GM19324 (cell line): Measurements from ENCODE around the gene STX16.

Source experiments
- ATAC-seq: cut with Tn5 transposase; IDR thresholded peaks from one replicate; pipeline ENCODE4 v1.9.1; 2021; ENCODE audit warnings: mild to moderate bottlenecking, moderate library complexity; ENCODE audit not compliant: unreplicated experiment, low FRiP score

Gene STX16, protein sequence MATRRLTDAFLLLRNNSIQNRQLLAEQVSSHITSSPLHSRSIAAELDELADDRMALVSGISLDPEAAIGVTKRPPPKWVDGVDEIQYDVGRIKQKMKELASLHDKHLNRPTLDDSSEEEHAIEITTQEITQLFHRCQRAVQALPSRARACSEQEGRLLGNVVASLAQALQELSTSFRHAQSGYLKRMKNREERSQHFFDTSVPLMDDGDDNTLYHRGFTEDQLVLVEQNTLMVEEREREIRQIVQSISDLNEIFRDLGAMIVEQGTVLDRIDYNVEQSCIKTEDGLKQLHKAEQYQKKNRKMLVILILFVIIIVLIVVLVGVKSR

DNA sequence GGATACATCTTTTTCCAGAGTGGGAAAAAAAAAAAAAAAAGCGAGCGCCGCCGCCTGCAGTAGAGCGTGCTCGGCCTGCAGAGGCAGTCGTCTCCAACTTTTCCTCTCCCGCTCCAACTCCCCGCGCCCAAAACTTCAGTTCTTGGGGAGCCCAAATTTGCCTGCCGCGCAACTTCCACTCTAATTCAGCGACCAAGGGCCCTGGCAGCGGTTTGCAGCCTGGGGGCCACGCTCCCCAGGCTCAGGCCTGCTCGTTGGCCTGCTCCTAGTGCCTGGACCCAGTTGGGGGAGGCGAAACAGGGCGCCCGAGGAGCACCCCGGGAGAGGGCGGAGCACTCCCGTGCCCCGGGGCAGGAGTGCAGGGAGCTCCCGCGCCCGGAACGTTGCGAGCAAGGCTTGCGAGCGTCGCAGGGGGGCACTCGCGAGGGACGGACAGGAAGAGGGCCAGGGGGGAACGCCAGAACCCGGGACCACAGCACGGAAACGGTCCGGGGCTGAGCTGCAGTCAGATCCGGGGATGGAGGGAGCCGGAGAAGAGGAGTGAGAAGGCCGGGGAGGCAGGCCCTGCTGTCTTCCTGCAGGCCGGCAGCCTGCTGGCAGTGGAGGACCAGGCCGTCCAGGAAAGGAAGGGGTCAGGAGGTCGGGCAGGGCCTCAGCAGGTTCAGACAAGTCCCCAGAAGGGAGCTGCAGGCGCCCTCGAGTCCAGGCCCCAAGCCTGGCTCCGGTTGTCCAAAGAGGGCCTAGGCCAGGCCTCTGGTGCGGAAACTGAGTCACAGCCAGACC, at the start of gene STX16:
Gene STX16 (plus strand): TSS at position 508 of the 783 bp plus-strand sequence. CDS start 724 bp downstream, outside the sequence.
- peak; percentile 72 for ATAC-seq

- ATAC-seq: no peak
These were observed 49.0 kb upstream of the STX16 start for GRCh38 chr20:58602124-58602523.

- ATAC-seq: no peak
These were observed 47.4 kb upstream of the STX16 start for GRCh38 chr20:58603721-58604120.

DNA sequence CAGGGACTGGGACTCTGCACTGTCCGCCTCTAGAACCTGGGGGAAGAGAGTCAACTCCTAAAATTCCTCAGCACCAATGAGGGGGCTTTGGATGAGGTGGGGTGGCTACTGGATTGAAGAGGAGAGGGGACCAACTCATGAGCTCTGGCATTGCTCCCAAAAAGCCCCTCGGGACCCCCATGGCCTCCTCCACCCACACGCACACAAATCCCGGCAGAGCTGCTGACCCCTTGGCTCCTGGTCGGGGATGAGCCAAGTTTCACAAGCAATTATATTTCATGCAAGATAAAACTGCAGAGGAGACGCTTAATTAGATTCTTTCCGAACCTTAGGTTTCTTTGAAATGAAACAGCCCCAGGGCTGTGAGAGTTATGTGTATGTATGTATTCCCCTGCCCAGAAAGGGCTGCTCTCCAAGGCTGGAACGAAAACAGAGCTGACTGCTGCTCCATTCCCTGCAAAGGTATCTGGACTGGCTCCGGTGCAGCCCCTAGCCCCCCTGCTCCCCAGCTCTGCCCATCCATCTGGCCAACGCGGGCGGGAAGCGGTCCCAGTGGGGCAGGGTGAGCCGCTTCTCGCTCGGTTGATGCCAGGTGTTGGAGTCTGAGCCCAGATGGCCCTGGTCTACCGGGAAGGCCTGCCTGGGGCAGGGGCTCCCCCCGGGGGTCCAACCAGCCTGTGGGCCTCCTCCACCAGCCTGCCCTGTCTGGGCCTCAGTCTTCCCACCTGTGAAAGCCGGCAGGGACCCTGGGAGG, 46.8 kb upstream of the STX16 start:
- no peak for ATAC-seq

GRCh38 chr20:58605292-58606065, 45.6 kb upstream of the STX16 start:
- no peak for ATAC-seq

GRCh38 chr20:58606184-58606583, 44.9 kb upstream of the STX16 start:
- ATAC-seq: no peak

- ATAC-seq: no peak
These were observed 42.8 kb upstream of the STX16 start for GRCh38 chr20:58608096-58608840.

DNA sequence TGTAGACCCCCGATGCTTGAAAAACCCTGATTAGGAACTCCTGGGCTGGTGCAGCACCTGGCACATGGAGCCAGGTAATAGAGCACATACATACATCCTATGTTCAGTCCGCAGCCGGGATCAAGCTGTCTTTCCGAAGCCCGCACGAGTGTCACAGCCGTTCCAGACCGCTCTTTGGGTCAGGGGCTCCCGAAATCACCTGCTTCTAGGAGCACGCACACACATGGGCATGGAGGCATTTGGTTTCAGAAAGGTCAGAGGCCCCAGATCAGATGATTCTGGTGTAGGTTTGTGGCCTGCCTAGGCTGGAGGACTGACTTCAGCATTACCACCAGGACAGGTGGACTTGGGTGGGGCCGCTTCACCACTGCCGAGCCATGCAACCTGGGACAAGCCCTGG, 42.1 kb upstream of the STX16 start:
- no peak for ATAC-seq

GRCh38 chr20:58610071-58610800, 40.8 kb upstream of the STX16 start:
- no peak for ATAC-seq

DNA sequence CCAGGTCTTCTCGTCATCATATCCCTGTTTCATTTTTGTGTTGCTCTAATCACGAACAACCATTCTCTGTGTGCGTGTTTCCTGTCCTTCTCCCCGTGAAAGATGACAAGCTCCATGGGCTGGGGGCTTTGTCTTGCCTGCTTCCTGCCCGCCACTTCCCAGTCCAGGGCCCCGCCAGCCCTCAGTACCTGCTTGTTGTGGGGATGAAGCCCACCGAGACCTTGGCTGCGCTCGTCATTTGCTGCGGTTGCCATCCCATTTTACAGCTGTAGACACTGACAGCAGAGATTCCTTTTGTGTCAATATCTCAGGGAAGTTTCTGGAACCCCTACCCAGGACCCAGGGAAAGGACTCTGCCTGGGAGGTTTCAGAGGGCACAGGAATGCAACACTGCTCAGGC, 40.3 kb upstream of the STX16 start:
- ATAC-seq: no peak

- ATAC-seq: no peak
These were observed 39.6 kb upstream of the STX16 start for GRCh38 chr20:58611236-58612030.

DNA sequence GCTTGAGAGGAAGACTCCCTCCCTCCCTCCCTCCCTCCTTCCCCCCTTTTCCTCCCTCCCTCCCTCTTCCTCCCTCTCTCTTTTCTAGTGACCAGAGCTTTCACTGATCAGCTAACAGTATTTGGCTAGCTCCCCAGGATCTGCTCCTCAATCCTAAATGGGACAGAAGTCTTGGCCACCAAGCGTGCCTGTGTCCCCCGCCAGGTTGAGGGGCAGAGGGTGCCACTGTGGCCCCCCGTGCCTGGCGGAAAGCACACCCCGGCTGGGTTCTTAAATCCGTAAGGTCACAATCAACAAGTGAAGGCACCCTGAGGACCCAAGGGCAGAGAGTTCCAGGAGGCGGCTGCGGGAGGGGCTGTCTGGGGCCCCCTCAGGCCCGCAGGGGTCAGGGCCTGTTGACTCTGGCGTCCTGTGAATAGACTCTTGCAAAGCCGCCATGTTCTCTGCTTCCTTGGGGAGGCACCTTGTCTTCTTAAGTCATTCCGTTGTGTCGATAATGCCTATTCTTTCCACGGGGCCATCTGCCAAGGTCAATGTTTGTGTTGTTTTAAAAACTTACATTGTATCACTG, 38.9 kb upstream of the STX16 start:
- no peak for ATAC-seq

GRCh38 chr20:58613061-58613854, 37.8 kb upstream of the STX16 start:
- ATAC-seq: no peak

- ATAC-seq: no peak
These were observed 36.7 kb upstream of the STX16 start for GRCh38 chr20:58614366-58614765.

- no peak for ATAC-seq
These were observed 35.9 kb upstream of the STX16 start for GRCh38 chr20:58614984-58615760.

DNA sequence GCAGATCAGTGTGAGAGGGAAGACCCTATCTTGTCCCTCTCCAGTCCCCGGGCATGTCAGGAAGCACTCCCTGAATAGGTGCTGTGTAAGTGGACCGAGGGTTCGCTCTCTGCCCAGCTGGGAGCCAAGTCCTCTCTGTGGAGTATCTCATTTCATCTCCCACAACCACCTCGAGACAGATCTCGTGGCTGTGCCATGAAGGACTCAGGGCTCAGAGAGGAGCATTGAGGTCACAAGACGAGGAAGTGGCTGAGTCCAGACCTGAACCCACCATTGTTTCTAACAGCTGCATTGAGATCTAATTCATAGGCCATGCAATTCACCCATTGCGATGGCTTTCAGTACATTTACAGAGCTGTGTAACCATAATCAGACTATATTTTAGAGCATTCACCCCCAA, 34.7 kb upstream of the STX16 start:
- ATAC-seq: no peak
